Subcutaneous abdominal adipose tissue (tissue), 5 donors: Measurements from ENCODE around the gene PEX11G.

Source experiments
- H3K27ac ChIP-seq: one replicate; pipeline ENCODE4 v1.7.0; 2013; ENCODE audit warnings: low read depth, mild to moderate bottlenecking, inconsistent platforms, low read length, moderate library complexity
- H3K27me3 ChIP-seq, 5 donors: one replicate each; pipeline ENCODE4 v1.7.0; 2013; ENCODE audit warnings: low read length in 5 of 5, inconsistent platforms in 1 of 5; ENCODE audit not compliant: control insufficient read depth in 5 of 5, insufficient read depth in 4 of 5
- H3K36me3 ChIP-seq, 5 donors: one replicate each; pipeline ENCODE4 v1.7.0; 2013; ENCODE audit warnings: low read length in 5 of 5; ENCODE audit not compliant: control insufficient read depth in 5 of 5, insufficient read depth in 5 of 5
- H3K4me1 ChIP-seq, 5 donors: one replicate each; pipeline ENCODE4 v1.7.0; 2013; ENCODE audit warnings: low read length in 5 of 5, mild to moderate bottlenecking in 3 of 5, moderate library complexity in 1 of 5; ENCODE audit not compliant: control insufficient read depth in 5 of 5, insufficient read depth in 5 of 5
- H3K4me3 ChIP-seq, 5 donors: one replicate each; pipeline ENCODE4 v1.7.0; 2013; ENCODE audit warnings: low read length in 5 of 5, low read depth in 1 of 5
- H3K9ac ChIP-seq, 5 donors: one replicate each; pipeline ENCODE4 v1.7.0; 2013; ENCODE audit warnings: low read length in 5 of 5, mild to moderate bottlenecking in 4 of 5, moderate library complexity in 3 of 5
- H3K9me3 ChIP-seq, 5 donors: one replicate each; pipeline ENCODE4 v1.7.0; 2013; ENCODE audit warnings: low read length in 5 of 5; ENCODE audit not compliant: control insufficient read depth in 5 of 5
- donor health status: healthy.
- donor health status: healthy.
- donor health status: healthy.
- donor health status: healthy.
- donor health status: healthy.

The PEX11G gene

GRCh38 chr19:7480222-7480969 is 8.4 kb downstream of the PEX11G start:
- Histone ChIP-seq H3K27ac (peak overlapping the region; percentile 73), H3K4me3 (no peak overlapping the region), H3K9me3 (no peaks in the 10 kb centered on the region), H3K9ac (peak overlapping the region in 2 of 5 donors; percentile 26 to 45), H3K36me3 (no peaks in the 10 kb centered on the region), H3K27me3 (no peaks in the 10 kb centered on the region), H3K4me1 (peaks cover 3 to 52% (median 42%) of the 10 kb centered on the region in 5 donors)

- no peaks in the 10 kb centered on the region for H3K27me3 ChIP-seq
- H3K27ac ChIP-seq = no peak overlapping the region
- no peaks in the 10 kb centered on the region for H3K36me3 ChIP-seq
- H3K9me3 ChIP-seq = no peaks in the 10 kb centered on the region
- no peak overlapping the region for H3K4me3 ChIP-seq
- H3K4me1 ChIP-seq = peaks cover 3 to 52% (median 42%) of the 10 kb centered on the region in 5 donors
- no peak overlapping the region for H3K9ac ChIP-seq
Measured at GRCh38 chr19:7478843-7479227, 10.0 kb downstream of the PEX11G start.

GRCh38 chr19:7478173-7478842 is 10.5 kb downstream of the PEX11G start:
- H3K36me3 ChIP-seq = no peaks in the 10 kb centered on the region
- H3K27ac ChIP-seq = no peak overlapping the region
- H3K9ac ChIP-seq = no peak overlapping the region
- H3K4me1 ChIP-seq = peaks cover 3 to 47% (median 38%) of the 10 kb centered on the region in 5 donors
- no peaks in the 10 kb centered on the region for H3K9me3 ChIP-seq
- no peak overlapping the region for H3K4me3 ChIP-seq
- no peaks in the 10 kb centered on the region for H3K27me3 ChIP-seq

- no peaks in the 10 kb centered on the region for H3K36me3 ChIP-seq
- peaks cover 3 to 43% (median 33%) of the 10 kb centered on the region in 5 donors for H3K4me1 ChIP-seq
- H3K4me3 ChIP-seq = no peak overlapping the region
- H3K9ac ChIP-seq = no peak overlapping the region
- H3K27ac ChIP-seq = no peak overlapping the region
- no peaks in the 10 kb centered on the region for H3K27me3 ChIP-seq
- no peaks in the 10 kb centered on the region for H3K9me3 ChIP-seq
Measured at GRCh38 chr19:7477758-7478157, 11.1 kb downstream of the PEX11G start.

- Histone ChIP-seq H3K36me3 (peaks cover 0 to 5% (median 3%) of the 10 kb centered on the region in 5 donors), H3K4me3 (no peak overlapping the region), H3K9ac (no peak overlapping the region), H3K4me1 (peaks cover 0 to 36% (median 25%) of the 10 kb centered on the region in 5 donors), H3K27me3 (no peaks in the 10 kb centered on the region), H3K9me3 (no peaks in the 10 kb centered on the region), H3K27ac (no peak overlapping the region)
Measured at GRCh38 chr19:7476777-7477494, 11.9 kb downstream of the PEX11G start.

- no peak overlapping the region for H3K9ac ChIP-seq
- no peak overlapping the region for H3K27ac ChIP-seq
- H3K4me1 ChIP-seq = peaks cover 0 to 31% (median 21%) of the 10 kb centered on the region in 5 donors
- peaks cover 0 to 12% (median 10%) of the 10 kb centered on the region in 5 donors for H3K36me3 ChIP-seq
- no peak overlapping the region for H3K4me3 ChIP-seq
- no peaks in the 10 kb centered on the region for H3K9me3 ChIP-seq
- no peaks in the 10 kb centered on the region for H3K27me3 ChIP-seq
Measured at GRCh38 chr19:7476241-7476640, 12.6 kb downstream of the PEX11G start.

- peaks cover 0 to 30% (median 18%) of the 10 kb centered on the region in 5 donors for H3K4me1 ChIP-seq
- H3K27ac ChIP-seq = no peak overlapping the region
- H3K27me3 ChIP-seq = no peaks in the 10 kb centered on the region
Measured at GRCh38 chr19:7475665-7476064, 13.2 kb downstream of the PEX11G start.

GRCh38 chr19:7471696-7472615 is 16.9 kb downstream of the PEX11G start:
- H3K4me1 ChIP-seq = peaks cover 0 to 4% (median 0%) of the 10 kb centered on the region in 5 donors

More at GRCh38 chr19:7475665-7476064, 13.2 kb downstream of the PEX11G start:
- peaks cover 0 to 17% (median 15%) of the 10 kb centered on the region in 5 donors for H3K36me3 ChIP-seq
- H3K4me3 ChIP-seq = no peak overlapping the region
- no peak overlapping the region for H3K9ac ChIP-seq
- no peaks in the 10 kb centered on the region for H3K9me3 ChIP-seq

GRCh38 chr19:7470540-7471305 is 18.1 kb downstream of the PEX11G start:
- H3K27ac ChIP-seq = no peak overlapping the region
- peaks cover 0 to 59% (median 53%) of the 10 kb centered on the region in 5 donors for H3K36me3 ChIP-seq
- peaks cover 0 to 4% (median 0%) of the 10 kb centered on the region in 5 donors for H3K4me1 ChIP-seq
- H3K9me3 ChIP-seq = no peaks in the 10 kb centered on the region
- no peaks in the 10 kb centered on the region for H3K27me3 ChIP-seq
- no peak overlapping the region for H3K9ac ChIP-seq
- H3K4me3 ChIP-seq = no peak overlapping the region

More at GRCh38 chr19:7471696-7472615, 16.9 kb downstream of the PEX11G start:
- Histone ChIP-seq H3K27ac (no peak overlapping the region), H3K27me3 (no peaks in the 10 kb centered on the region), H3K4me3 (no peak overlapping the region), H3K9me3 (no peaks in the 10 kb centered on the region), H3K36me3 (peaks cover 0 to 54% (median 50%) of the 10 kb centered on the region in 5 donors), H3K9ac (no peak overlapping the region)
